ENCODE data around the gene MEIS2. TPM values are rescaled to one million over a fixed set of nuclear protein-coding genes. Genes with fewer than 3 reads are reported as not detected.

The MEIS2 gene
- total and polyA plus RNA-seq, 2 of the 13 experiments (the other 11 are each of a cell fraction or from before 2014, with no cell fraction given) = 10.7 to 12.4 TPM

GRCh38 chr15:37130356-37130755 is 30.0 kb upstream of the MEIS2 start (continued):
- TF ChIP-seq IKZF1 (IDR thresholded peaks at IDR 0.05) (no peak), CENPX (CRISPR knock-in tag; IDR thresholded peaks at IDR 0.05) (no peak), ZBED4 (CRISPR knock-in tag; IDR thresholded peaks at IDR 0.05; ENCODE audit: borderline replicate concordance) (no peak), HNF1B (CRISPR knock-in tag; IDR thresholded peaks at IDR 0.05) (no peak), SIX1 (CRISPR knock-in tag; IDR thresholded peaks at IDR 0.05; ENCODE audit: borderline replicate concordance) (no peak), PPARG (CRISPR knock-in tag; conservative IDR thresholded peaks at IDR 0.05) (no peak), MIER3 (CRISPR knock-in tag; IDR thresholded peaks at IDR 0.05; ENCODE audit: borderline replicate concordance) (no peak)

GRCh38 chr15:37125143-37125542 is 24.8 kb upstream of the MEIS2 start:
- H3K9me3 ChIP-seq (ENCODE audit: low read length) = no peaks in the 10 kb centered on the region
- in situ Hi-C loops (cut with HindIII; ENCODE audit: extremely low pct_ligation_motif_present, low pct_unique_long_range_greater_than_20kb) = no loop called here
- no peak overlapping the region for H3K27ac ChIP-seq (ENCODE audit: extremely low read length, insufficient read depth, low read length)
- intact Hi-C loops (cut with micrococcal nuclease; ENCODE audit: unreplicated experiment) = no loop called here
- BruUV-seq (replicated peaks) = no TSS peak
- ChIA-PET CTCF (ENCODE audit: low intra/inter-chr PET ratio, low total read pairs) (no interaction called here), POLR2A (no interaction called here)
- no peaks in the 10 kb centered on the region for H3K4me1 ChIP-seq (ENCODE audit: insufficient read depth, low read length)
- H3K4me3 ChIP-seq (replicated peaks in 1 of 3; ENCODE audit: insufficient read depth in 1 of 3, low read depth in 2 of 3, low read length in 3 of 3) = no peak overlapping the region
- H3K27me3 ChIP-seq (ENCODE audit: control insufficient read depth in 1 of 2, insufficient read depth in 2 of 2, low read length in 2 of 2) = no peaks in the 10 kb centered on the region; a peak in 1 of 5 replicates
- H3K79me2 ChIP-seq (ENCODE audit: insufficient read depth, low read length) = no peaks in the 10 kb centered on the region
- DNase-seq (ENCODE audit: low spot score) (no peak), FAIRE-seq (no peak), ATAC-seq (no peak)
- H3K4me2 ChIP-seq (ENCODE audit: low read depth, low read length) = no peak overlapping the region
- no peaks in the 10 kb centered on the region for H4K20me1 ChIP-seq (ENCODE audit: insufficient read depth, low read length)
- H3K9ac ChIP-seq (ENCODE audit: insufficient read depth, low read depth, low read length) = no peak overlapping the region
- no peak overlapping the region for H2AFZ ChIP-seq (ENCODE audit: low read length)
- whole genome bisulfite sequencing (ENCODE audit: low lambda C conversion rate) = 48% methylated on average over 4 of the region's 4 CpGs
- no peaks in the 10 kb centered on the region for H3K36me3 ChIP-seq (replicated peaks in 1 of 2; ENCODE audit: control insufficient read depth in 1 of 2, insufficient read depth in 2 of 2, low read length in 2 of 2)
- TF ChIP-seq RAD21 (CRISPR knock-in tag; IDR thresholded peaks at IDR 0.05) = no peak
- TF ChIP-seq SAP130 (CRISPR knock-in tag; IDR thresholded peaks at IDR 0.05; ENCODE audit: low read depth) = no peak
- TF ChIP-seq SOX13 (IDR thresholded peaks at IDR 0.05) = no peak
- no peak for TF ChIP-seq SOX13 (CRISPR knock-in tag; conservative IDR thresholded peaks at IDR 0.05 in 1 of 2, IDR thresholded peaks at IDR 0.05 in 1 of 2)
- no peak for TF ChIP-seq POLR2G (IDR thresholded peaks at IDR 0.05; ENCODE audit: low read depth, low read length)
- TF ChIP-seq SMARCE1 (IDR thresholded peaks at IDR 0.05; ENCODE audit: borderline replicate concordance) = no peak
- no peak for TF ChIP-seq ZSCAN12 (CRISPR knock-in tag; IDR thresholded peaks at IDR 0.05)
- no peak for TF ChIP-seq SATB2 (CRISPR knock-in tag; IDR thresholded peaks at IDR 0.05)
- TF ChIP-seq IRF9 (CRISPR knock-in tag; IDR thresholded peaks at IDR 0.05; ENCODE audit: borderline replicate concordance) = no peak
- TF ChIP-seq GABPA (IDR thresholded peaks at IDR 0.05; ENCODE audit: low read depth, low read length) = no peak
- TF ChIP-seq GABPA (CRISPR knock-in tag; IDR thresholded peaks at IDR 0.05; ENCODE audit: low read depth) = no peak
- TF ChIP-seq PRMT3 (CRISPR knock-in tag; IDR thresholded peaks at IDR 0.05; ENCODE audit: borderline replicate concordance, low read depth) = no peak
- no peak for TF ChIP-seq ZNF20 (CRISPR knock-in tag; IDR thresholded peaks at IDR 0.05)
- no peak for TF ChIP-seq CC2D1A (CRISPR knock-in tag; IDR thresholded peaks at IDR 0.05)

All from HepG2 (cell line).